Fibroblast of lung (primary cell): Measurements from ENCODE around the gene PTPN14. TPM values are rescaled to one million over a fixed set of nuclear protein-coding genes. Genes with fewer than 3 reads are reported as not detected.

Source experiments
- DNase-seq, 2 donors: peaks; one replicate each; pipeline versions ENCODE4 v3.0.0 to v3.0.0-alpha.2; 2010; ENCODE audit warnings: low read depth in 2 of 2
- H2AFZ ChIP-seq: 2 replicates; pipeline ENCODE4 v1.5.1; 2012; ENCODE audit warnings: low read length, control low read depth, inconsistent platforms
- H3K27ac ChIP-seq: 2 replicates; pipeline ENCODE4 v1.5.1; 2011; ENCODE audit warnings: low read length, control low read depth; ENCODE audit not compliant: insufficient read depth
- H3K27me3 ChIP-seq: 2 replicates; pipeline ENCODE4 v1.5.1; 2011; ENCODE audit warnings: mild to moderate bottlenecking, low read length; ENCODE audit not compliant: control insufficient read depth, insufficient read depth
- H3K36me3 ChIP-seq: 2 replicates; pipeline ENCODE4 v1.5.1; 2011; ENCODE audit warnings: low read length; ENCODE audit not compliant: control insufficient read depth, insufficient read depth
- H3K4me1 ChIP-seq: 2 replicates; pipeline ENCODE4 v1.5.1; 2011; ENCODE audit warnings: low read length; ENCODE audit not compliant: control insufficient read depth, insufficient read depth; ENCODE audit errors: extremely low read depth
- H3K4me2 ChIP-seq: 2 replicates; pipeline ENCODE4 v1.5.1; 2011; ENCODE audit warnings: low read length, control low read depth; ENCODE audit not compliant: insufficient read depth; ENCODE audit errors: extremely low read depth
- H3K4me3 ChIP-seq, 4 experiments: fragments of 200-600 bp in 1 of 4; sonication (generic) in 1 of 4; replicated peaks in 1 of 4; 2 replicates each; pipeline ENCODE4 v1.5.1; 2011 to 2016; ENCODE audit warnings: low read length in 4 of 4, low read depth in 3 of 4, mild to moderate bottlenecking in 3 of 4, control low read depth in 2 of 4, inconsistent platforms in 1 of 4, mixed read lengths in 1 of 4; ENCODE audit not compliant: insufficient read depth in 1 of 4; ENCODE audit errors: control extremely low read depth in 1 of 4
- H3K79me2 ChIP-seq: 2 replicates; pipeline ENCODE4 v1.5.1; 2012; ENCODE audit warnings: mild to moderate bottlenecking, low read length, inconsistent platforms; ENCODE audit not compliant: control insufficient read depth, insufficient read depth
- H3K9ac ChIP-seq: 2 replicates; pipeline ENCODE4 v1.5.1; 2011; ENCODE audit warnings: mild to moderate bottlenecking, low read length, control low read depth; ENCODE audit not compliant: insufficient read depth
- H3K9me3 ChIP-seq: 2 replicates; pipeline ENCODE4 v1.5.1; 2012; ENCODE audit warnings: low read depth, low read length; ENCODE audit not compliant: control insufficient read depth, insufficient read depth
- H4K20me1 ChIP-seq: 2 replicates; pipeline ENCODE4 v1.5.1; 2011; ENCODE audit warnings: low read length; ENCODE audit not compliant: control insufficient read depth, insufficient read depth; ENCODE audit errors: extremely low read depth
- EZH2 ChIP-seq: IDR thresholded peaks from 2 replicates; pipeline ENCODE4 v1.5.1; 2012; ENCODE audit warnings: low read length, control low read depth, mild to moderate bottlenecking; ENCODE audit errors: missing control alignments
- polyA plus RNA-seq, 2 donors: library from polyadenylated mRNA; depleted of rRNA in 1 of 2; stranded (reverse) in 1 of 2; unstranded in 1 of 2; fragments of >200 nt; gene quantifications; 2 replicates each; pipeline ENCODE4 v1.2.1, GENCODE V29; 2011 to 2012; ENCODE audit warnings: missing spikeins in 1 of 2
- total RNA-seq: library from RNA; depleted of rRNA; stranded (reverse); fragments of >200 nt; gene quantifications from 2 replicates; pipeline ENCODE4 v1.2.1, GENCODE V29; 2014
- TF ChIP-seq, protein P1 (sequence below), 2 donors: IDR thresholded peaks in 1 of 2; conservative IDR thresholded peaks in 1 of 2; 1 replicate in 1 of 2; 2 replicates in 1 of 2; pipeline ENCODE4 v1.5.1; 2011 to 2012; ENCODE audit warnings: low read length in 2 of 2, control low read depth in 1 of 2, inconsistent platforms in 1 of 2, low read depth in 1 of 2, mild to moderate bottlenecking in 1 of 2

PTPN14 gene
- total and polyA plus RNA-seq, 2 donors (not counting 1 experiment from before 2014, with no cell fraction given) = 38.7 to 56.1 TPM

DNA sequence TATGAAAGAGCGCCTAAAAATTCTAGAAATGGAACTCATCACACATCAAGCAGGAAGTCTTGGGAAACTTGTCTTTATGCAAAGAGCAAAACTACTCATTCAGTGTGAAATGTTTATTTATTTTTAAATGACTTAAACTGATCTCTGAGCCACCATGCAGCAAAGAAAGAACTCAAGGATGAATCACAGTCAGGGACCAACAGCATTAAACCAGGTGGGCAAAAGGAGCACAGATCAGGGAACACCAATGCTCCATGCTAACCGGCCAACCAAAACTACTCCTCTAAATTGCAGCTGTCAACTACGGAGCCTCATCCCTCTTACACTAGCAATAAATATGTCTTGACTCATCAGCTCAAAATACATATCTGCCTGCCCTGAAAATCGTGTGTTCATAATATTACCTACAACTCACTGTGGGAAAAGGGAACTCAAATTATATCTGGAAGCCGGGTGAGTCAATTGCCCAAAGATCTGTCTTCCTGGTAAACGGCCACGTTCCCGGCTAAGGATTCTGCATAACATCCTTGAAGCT, 129.2 kb downstream of the PTPN14 start:
- Histone ChIP-seq H3K27me3 (no peaks in the 10 kb centered on the region), H3K27ac (peak overlapping the region; percentile 48), H4K20me1 (no peaks in the 10 kb centered on the region), H3K36me3 (no peaks in the 10 kb centered on the region), H3K4me2 (peak overlapping the region; percentile 46), H3K4me3 (no peak overlapping the region), H3K79me2 (peaks cover 55% of the 10 kb centered on the region), H2AFZ (no peak overlapping the region), H3K4me1 (peaks cover 21% of the 10 kb centered on the region), H3K9ac (no peak overlapping the region), H3K9me3 (no peaks in the 10 kb centered on the region)
- peak; percentile 63 to 95 for DNase-seq
- TF ChIP-seq, protein P1, sequence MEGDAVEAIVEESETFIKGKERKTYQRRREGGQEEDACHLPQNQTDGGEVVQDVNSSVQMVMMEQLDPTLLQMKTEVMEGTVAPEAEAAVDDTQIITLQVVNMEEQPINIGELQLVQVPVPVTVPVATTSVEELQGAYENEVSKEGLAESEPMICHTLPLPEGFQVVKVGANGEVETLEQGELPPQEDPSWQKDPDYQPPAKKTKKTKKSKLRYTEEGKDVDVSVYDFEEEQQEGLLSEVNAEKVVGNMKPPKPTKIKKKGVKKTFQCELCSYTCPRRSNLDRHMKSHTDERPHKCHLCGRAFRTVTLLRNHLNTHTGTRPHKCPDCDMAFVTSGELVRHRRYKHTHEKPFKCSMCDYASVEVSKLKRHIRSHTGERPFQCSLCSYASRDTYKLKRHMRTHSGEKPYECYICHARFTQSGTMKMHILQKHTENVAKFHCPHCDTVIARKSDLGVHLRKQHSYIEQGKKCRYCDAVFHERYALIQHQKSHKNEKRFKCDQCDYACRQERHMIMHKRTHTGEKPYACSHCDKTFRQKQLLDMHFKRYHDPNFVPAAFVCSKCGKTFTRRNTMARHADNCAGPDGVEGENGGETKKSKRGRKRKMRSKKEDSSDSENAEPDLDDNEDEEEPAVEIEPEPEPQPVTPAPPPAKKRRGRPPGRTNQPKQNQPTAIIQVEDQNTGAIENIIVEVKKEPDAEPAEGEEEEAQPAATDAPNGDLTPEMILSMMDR (conservative IDR thresholded peaks at IDR 0.05 in 1 of 2, IDR thresholded peaks at IDR 0.05 in 1 of 2; ENCODE audit: low read depth in 1 of 2, low read length in 2 of 2) = no peak
- TF ChIP-seq EZH2 = no peak

DNA sequence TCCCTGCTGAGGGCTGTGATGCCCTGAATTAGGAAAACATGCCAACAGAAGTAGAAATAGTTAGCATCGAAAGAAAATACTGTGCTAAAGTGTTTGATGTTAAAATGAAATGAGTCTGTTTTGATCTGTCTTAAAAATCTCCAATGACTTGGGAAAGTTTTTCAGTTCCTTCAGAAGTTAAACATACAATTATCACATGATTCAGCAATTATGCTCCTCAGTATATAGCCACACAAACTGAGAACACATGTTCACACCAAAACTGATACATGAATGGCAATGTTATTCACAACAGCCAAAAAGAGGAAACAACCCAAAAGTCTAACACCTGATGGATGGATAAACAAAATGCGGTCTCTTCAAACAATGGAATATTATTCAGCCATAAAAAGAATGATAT, 130.6 kb downstream of the PTPN14 start:
- H2AFZ ChIP-seq = no peak overlapping the region
- no peak overlapping the region for H3K27ac ChIP-seq
- no peaks in the 10 kb centered on the region for H3K36me3 ChIP-seq
- peaks cover 24% of the 10 kb centered on the region for H3K4me1 ChIP-seq
- H4K20me1 ChIP-seq = no peaks in the 10 kb centered on the region
- no peak overlapping the region for H3K9ac ChIP-seq
- DNase-seq = no peak
- no peaks in the 10 kb centered on the region for H3K9me3 ChIP-seq
- TF ChIP-seq, protein P1 (conservative IDR thresholded peaks at IDR 0.05 in 1 of 2, IDR thresholded peaks at IDR 0.05 in 1 of 2; ENCODE audit: low read depth in 1 of 2, low read length in 2 of 2) = no peak
- peaks cover 60% of the 10 kb centered on the region for H3K79me2 ChIP-seq
- H3K4me3 ChIP-seq = no peak overlapping the region
- H3K4me2 ChIP-seq = no peak overlapping the region
- H3K27me3 ChIP-seq = no peaks in the 10 kb centered on the region

DNA sequence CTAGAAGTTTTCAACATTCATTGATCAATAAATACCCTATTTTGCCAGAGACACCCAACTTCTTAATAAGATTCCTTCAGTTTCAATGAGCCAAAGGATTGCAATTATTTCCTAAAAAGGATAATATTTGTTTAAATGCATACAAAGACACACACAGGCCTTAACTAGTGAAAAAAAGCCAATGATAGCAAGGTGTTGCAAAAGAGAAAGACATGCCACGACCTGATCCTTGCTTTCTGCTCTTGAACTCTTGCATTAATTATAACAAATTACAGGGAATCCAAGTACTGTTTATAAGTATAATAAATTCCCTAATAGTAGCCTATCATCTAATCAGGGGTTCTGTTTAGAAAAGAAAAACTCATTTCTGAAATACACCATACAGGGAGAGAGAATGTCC, 131.1 kb downstream of the PTPN14 start:
- Histone ChIP-seq H3K27ac (no peak overlapping the region), H3K36me3 (no peaks in the 10 kb centered on the region), H4K20me1 (no peaks in the 10 kb centered on the region), H2AFZ (no peak overlapping the region), H3K4me2 (no peak overlapping the region), H3K9me3 (no peaks in the 10 kb centered on the region), H3K9ac (no peak overlapping the region), H3K27me3 (no peaks in the 10 kb centered on the region), H3K4me1 (peaks cover 24% of the 10 kb centered on the region), H3K4me3 (no peak overlapping the region), H3K79me2 (peaks cover 60% of the 10 kb centered on the region)
- TF ChIP-seq, protein P1 (conservative IDR thresholded peaks at IDR 0.05 in 1 of 2, IDR thresholded peaks at IDR 0.05 in 1 of 2; ENCODE audit: low read depth in 1 of 2, low read length in 2 of 2) = no peak
- no peak for TF ChIP-seq EZH2
- DNase-seq = no peak
